Measurements from ENCODE around the gene CD300LF. TPM values are rescaled to one million over a fixed set of nuclear protein-coding genes. Genes with fewer than 3 reads are reported as not detected.

CD300LF gene
- total and polyA plus RNA-seq, 9 of the 15 experiments (the other 6 are each of a cell fraction or from before 2014, with no cell fraction given), result not detected

- TF ChIP-seq ATF6 (CRISPR knock-in tag; IDR thresholded peaks at IDR 0.05) (no peak), PHTF2 (CRISPR knock-in tag; IDR thresholded peaks at IDR 0.05) (no peak), NFIC (IDR thresholded peaks at IDR 0.05) (peak; percentile 58; the same call in 1 of the 2 replicates), ZNF398 (CRISPR knock-in tag; IDR thresholded peaks at IDR 0.05) (no peak), ARID4B (CRISPR knock-in tag; IDR thresholded peaks at IDR 0.05) (no peak), THAP7 (CRISPR knock-in tag; IDR thresholded peaks at IDR 0.05) (no peak), ZBTB9 (CRISPR knock-in tag; IDR thresholded peaks at IDR 0.05) (no peak), NCOA2 (IDR thresholded peaks at IDR 0.05; ENCODE audit: partially characterized antibody in 2 of 2) (no peak), SAFB2 (IDR thresholded peaks at IDR 0.05; ENCODE audit: borderline replicate concordance, low read depth, low read length, severe bottlenecking) (no peak), HDAC6 (IDR thresholded peaks at IDR 0.05; ENCODE audit: low read depth, low read length) (no peak), STAT5B (CRISPR knock-in tag; IDR thresholded peaks at IDR 0.05) (no peak), RHOXF2B (CRISPR knock-in tag; conservative IDR thresholded peaks at IDR 0.05) (no peak), TCFL5 (CRISPR knock-in tag; conservative IDR thresholded peaks at IDR 0.05) (no peak), GATAD2A (IDR thresholded peaks at IDR 0.05) (no peak), ZNF764 (CRISPR knock-in tag; IDR thresholded peaks at IDR 0.05; ENCODE audit: low read depth) (no peak)
Observed at GRCh38 chr17:74715144-74715543, 2.4 kb upstream of the CD300LF start (continued).

Data from K562 (cell line).